Raji (cell line): ENCODE measurements around the gene UGP2.

Experiments
- POLR2A ChIP-seq: IDR thresholded peaks from 2 replicates; pipeline ENCODE4 v1.6.1; 2011; ENCODE audit warnings: low read depth, low read length, control low read depth; ENCODE audit not compliant: insufficient read depth

The UGP2 gene

GRCh38 chr2:63875131-63875527, 33.4 kb downstream of the UGP2 start:
- TF ChIP-seq POLR2A, result no peak

GRCh38 chr2:63875559-63876245, 34.0 kb downstream of the UGP2 start:
- no peak for TF ChIP-seq POLR2A

GRCh38 chr2:63876311-63876710, 34.6 kb downstream of the UGP2 start:
- no peak for TF ChIP-seq POLR2A

GRCh38 chr2:63878486-63878885, 36.8 kb downstream of the UGP2 start:
- TF ChIP-seq POLR2A, result no peak

GRCh38 chr2:63879876-63880433, 38.3 kb downstream of the UGP2 start:
- TF ChIP-seq POLR2A, result no peak

- TF ChIP-seq POLR2A, result no peak
These were observed 38.9 kb downstream of the UGP2 start for GRCh38 chr2:63880625-63881024.

GRCh38 chr2:63881205-63881604, 39.5 kb downstream of the UGP2 start:
- TF ChIP-seq POLR2A, result no peak

- no peak for TF ChIP-seq POLR2A
These were observed 40.9 kb downstream of the UGP2 start for GRCh38 chr2:63882395-63883105.

GRCh38 chr2:63886445-63886844, 44.7 kb downstream of the UGP2 start:
- no peak for TF ChIP-seq POLR2A

GRCh38 chr2:63888053-63888452, 46.4 kb downstream of the UGP2 start:
- TF ChIP-seq POLR2A, result no peak

GRCh38 chr2:63888490-63889402, 47.0 kb downstream of the UGP2 start:
- no peak for TF ChIP-seq POLR2A

GRCh38 chr2:63890678-63891077, 49.0 kb downstream of the UGP2 start:
- no peak for TF ChIP-seq POLR2A

- no peak for TF ChIP-seq POLR2A
These were observed 49.9 kb downstream of the UGP2 start for GRCh38 chr2:63891488-63892030.

- TF ChIP-seq POLR2A, result no peak
These were observed 51.5 kb downstream of the UGP2 start for GRCh38 chr2:63893163-63893562.

- TF ChIP-seq POLR2A, result no peak
These were observed 52.5 kb downstream of the UGP2 start for GRCh38 chr2:63894167-63894566.
